ENCODE measurements around the gene RAVER1.

DNA sequence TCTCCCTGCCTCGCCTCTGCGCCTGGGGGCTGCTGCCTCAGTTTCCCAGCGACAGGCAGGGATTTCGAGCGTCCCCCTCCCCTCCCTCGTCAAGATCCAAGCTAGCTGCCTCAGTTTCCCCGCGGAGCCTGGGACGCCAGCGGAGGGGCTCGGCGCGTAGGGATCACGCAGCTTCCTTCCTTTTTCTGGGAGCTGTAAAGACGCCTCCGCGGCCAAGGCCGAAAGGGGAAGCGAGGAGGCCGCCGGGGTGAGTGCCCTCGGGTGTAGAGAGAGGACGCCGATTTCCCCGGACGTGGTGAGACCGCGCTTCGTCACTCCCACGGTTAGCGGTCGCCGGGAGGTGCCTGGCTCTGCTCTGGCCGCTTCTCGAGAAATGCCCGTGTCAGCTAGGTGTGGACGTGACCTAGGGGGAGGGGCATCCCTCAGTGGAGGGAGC is 63.1 kb downstream of the RAVER1 start:
- TF ChIP-seq CTCF (CRISPR knock-in tag; IDR thresholded peaks at IDR 0.05) (no peak), FOXP1 (IDR thresholded peaks at IDR 0.05) (no peak), FOXP1 (CRISPR knock-in tag; IDR thresholded peaks at IDR 0.05) (no peak), RAD51 (IDR thresholded peaks at IDR 0.05; ENCODE audit: borderline replicate concordance) (no peak), POLR2AphosphoS5 (IDR thresholded peaks at IDR 0.05; ENCODE audit: low read depth, low read length) (no peak), CBFB (CRISPR knock-in tag; IDR thresholded peaks at IDR 0.05) (no peak), ATF3 (CRISPR knock-in tag; IDR thresholded peaks at IDR 0.05) (no peak), POLR2A (IDR thresholded peaks at IDR 0.05; ENCODE audit: insufficient read depth in 1 of 2, low read depth in 2 of 2, low read length in 2 of 2) (no peak), CHCHD3 (CRISPR knock-in tag; IDR thresholded peaks at IDR 0.05) (no peak), RAD21 (CRISPR knock-in tag; IDR thresholded peaks at IDR 0.05) (no peak)

Measured in HepG2 (cell line).